ENCODE results near the gene MSANTD1. TPM values are rescaled to one million over a fixed set of nuclear protein-coding genes. Genes with fewer than 3 reads are reported as not detected.

Gene MSANTD1
- polyA plus RNA-seq, 1 donor from 2014 or later = 12.7 TPM

DNA sequence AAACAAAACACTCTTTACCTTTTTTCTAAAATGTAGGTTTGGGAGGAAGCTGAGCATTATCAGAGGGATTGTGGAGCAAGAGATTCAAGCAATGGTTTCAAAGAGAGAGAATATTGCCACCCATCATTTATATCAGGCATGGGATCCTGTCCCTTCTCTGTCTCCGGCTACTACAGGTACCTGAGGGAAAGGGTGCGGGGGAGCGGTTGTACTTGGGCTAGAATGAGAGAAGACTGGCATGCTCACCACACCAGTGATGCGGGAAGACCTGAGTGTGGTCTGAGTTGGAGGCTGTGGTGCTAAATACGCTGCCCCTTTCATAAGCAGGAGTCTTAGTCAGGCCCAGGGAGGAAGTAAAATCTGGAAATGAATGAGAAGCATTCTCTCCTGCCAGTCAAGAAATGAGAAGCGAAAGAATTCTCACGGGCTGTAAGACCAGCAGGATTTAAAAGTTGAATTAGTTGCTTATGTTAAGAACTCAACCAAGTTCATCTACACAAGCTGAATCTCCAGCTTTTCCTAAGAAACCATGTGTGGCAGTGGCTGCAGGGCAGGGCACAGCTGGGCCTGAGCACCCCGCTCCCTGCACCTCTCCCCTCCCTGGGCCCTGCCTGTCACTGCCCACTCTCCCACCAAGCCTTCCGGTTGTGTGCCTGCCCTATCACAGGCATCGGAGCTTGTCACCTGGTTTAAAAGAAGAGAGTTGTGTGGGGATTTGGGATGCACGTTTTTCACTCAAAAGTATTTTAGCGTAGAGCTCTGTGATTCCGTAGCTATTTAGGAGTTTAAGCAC is 24.8 kb upstream of the MSANTD1 start:
- no peaks in the 10 kb centered on the region for H3K9me3 ChIP-seq (ENCODE audit: low read length)
- TF ChIP-seq POLR2AphosphoS5 (IDR thresholded peaks at IDR 0.05) (no peak), SMC3 (conservative IDR thresholded peaks at IDR 0.05; ENCODE audit: poor library complexity) (no peak), EP300 (conservative IDR thresholded peaks at IDR 0.05; ENCODE audit: poor library complexity, severe bottlenecking) (no peak), MXI1 (conservative IDR thresholded peaks at IDR 0.05; ENCODE audit: poor library complexity, severe bottlenecking) (no peak), TAF1 (IDR thresholded peaks at IDR 0.05; ENCODE audit: low read depth) (no peak), EZH2 (IDR thresholded peaks at IDR 0.05; ENCODE audit: borderline replicate concordance, insufficient read depth, low read length, poor library complexity, severe bottlenecking) (no peak), RAD21 (conservative IDR thresholded peaks at IDR 0.05) (no peak), REST (IDR thresholded peaks at IDR 0.05; ENCODE audit: borderline replicate concordance) (no peak)
- TF ChIP-seq, protein P1, sequence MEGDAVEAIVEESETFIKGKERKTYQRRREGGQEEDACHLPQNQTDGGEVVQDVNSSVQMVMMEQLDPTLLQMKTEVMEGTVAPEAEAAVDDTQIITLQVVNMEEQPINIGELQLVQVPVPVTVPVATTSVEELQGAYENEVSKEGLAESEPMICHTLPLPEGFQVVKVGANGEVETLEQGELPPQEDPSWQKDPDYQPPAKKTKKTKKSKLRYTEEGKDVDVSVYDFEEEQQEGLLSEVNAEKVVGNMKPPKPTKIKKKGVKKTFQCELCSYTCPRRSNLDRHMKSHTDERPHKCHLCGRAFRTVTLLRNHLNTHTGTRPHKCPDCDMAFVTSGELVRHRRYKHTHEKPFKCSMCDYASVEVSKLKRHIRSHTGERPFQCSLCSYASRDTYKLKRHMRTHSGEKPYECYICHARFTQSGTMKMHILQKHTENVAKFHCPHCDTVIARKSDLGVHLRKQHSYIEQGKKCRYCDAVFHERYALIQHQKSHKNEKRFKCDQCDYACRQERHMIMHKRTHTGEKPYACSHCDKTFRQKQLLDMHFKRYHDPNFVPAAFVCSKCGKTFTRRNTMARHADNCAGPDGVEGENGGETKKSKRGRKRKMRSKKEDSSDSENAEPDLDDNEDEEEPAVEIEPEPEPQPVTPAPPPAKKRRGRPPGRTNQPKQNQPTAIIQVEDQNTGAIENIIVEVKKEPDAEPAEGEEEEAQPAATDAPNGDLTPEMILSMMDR (IDR thresholded peaks at IDR 0.05; ENCODE audit: poor library complexity, severe bottlenecking) = no peak
- H3K27me3 ChIP-seq (ENCODE audit: insufficient read depth, low read depth, low read length) = no peaks in the 10 kb centered on the region
- no peaks in the 10 kb centered on the region for H3K9me2 ChIP-seq (ENCODE audit: insufficient read depth, low read length)
- no peaks in the 10 kb centered on the region for H3K79me2 ChIP-seq (replicated peaks; ENCODE audit: insufficient read depth, low read length)
- H2AFZ ChIP-seq (ENCODE audit: low read depth, low read length) = no peak overlapping the region
- no peak overlapping the region for H3K27ac ChIP-seq (ENCODE audit: low read length)
- H4K20me1 ChIP-seq (ENCODE audit: insufficient read depth) = no peaks in the 10 kb centered on the region
- H3K4me2 ChIP-seq (ENCODE audit: low read length) = no peak overlapping the region
- no peak overlapping the region for H3K9ac ChIP-seq (ENCODE audit: low read length)
- H3K4me3 ChIP-seq (ENCODE audit: low read length) = no peak overlapping the region
- no peaks in the 10 kb centered on the region for H3F3A ChIP-seq (ENCODE audit: insufficient read depth, low read length, poor library complexity, severe bottlenecking)
- peaks cover 6% of the 10 kb centered on the region for H3K36me3 ChIP-seq (ENCODE audit: insufficient read depth, low read length)

DNA sequence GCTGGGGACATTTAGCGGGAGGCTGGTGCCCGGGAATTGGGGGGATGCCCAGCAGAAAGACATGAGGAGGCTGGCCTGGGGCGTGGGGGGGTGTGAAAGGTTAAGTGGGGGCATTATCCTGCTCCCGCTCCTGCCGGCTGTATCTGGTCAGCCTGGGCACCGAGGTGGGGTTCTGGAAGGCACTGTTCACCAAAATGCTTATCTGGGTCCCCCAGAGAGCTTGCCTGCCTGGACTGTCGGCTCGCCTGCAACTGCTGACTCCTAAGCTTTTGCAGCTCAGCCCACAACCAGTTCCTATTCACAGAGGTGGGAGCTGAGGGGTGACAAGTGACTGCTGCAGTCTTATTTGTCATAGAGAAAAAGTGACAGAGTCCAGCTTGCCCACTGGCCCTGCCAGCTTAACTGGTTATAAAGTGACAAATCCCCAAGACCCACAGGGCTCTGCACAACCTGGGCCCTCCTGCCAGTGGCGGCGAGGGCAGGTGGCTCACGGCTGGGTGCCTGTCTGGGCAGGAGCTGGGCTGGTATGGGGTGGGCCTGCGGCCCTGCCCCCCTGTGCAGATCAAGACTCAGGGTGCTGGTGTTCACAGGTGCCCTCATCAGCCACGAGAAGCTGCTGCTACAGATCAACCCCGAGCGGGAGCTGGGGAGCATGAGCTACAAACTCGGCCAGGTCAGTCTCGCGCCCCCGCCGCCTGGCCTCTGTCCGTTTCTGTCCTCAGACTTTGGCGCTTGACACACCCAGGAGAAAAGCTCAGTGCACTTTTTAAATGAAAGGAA is 23.7 kb upstream of the MSANTD1 start:
- Histone ChIP-seq H3K79me2 (replicated peaks; ENCODE audit: insufficient read depth, low read length) (no peaks in the 10 kb centered on the region), H3K27me3 (ENCODE audit: insufficient read depth, low read depth, low read length) (no peaks in the 10 kb centered on the region), H3K27ac (ENCODE audit: low read length) (no peak overlapping the region), H3K9me3 (ENCODE audit: low read length) (no peaks in the 10 kb centered on the region), H3K9me2 (ENCODE audit: insufficient read depth, low read length) (no peaks in the 10 kb centered on the region), H3K4me3 (ENCODE audit: low read length) (no peak overlapping the region), H3K36me3 (ENCODE audit: insufficient read depth, low read length) (peaks cover 9% of the 10 kb centered on the region), H3F3A (ENCODE audit: insufficient read depth, low read length, poor library complexity, severe bottlenecking) (no peaks in the 10 kb centered on the region), H4K20me1 (ENCODE audit: insufficient read depth) (no peaks in the 10 kb centered on the region), H3K4me2 (ENCODE audit: low read length) (no peak overlapping the region), H2AFZ (ENCODE audit: low read depth, low read length) (no peak overlapping the region), H3K9ac (ENCODE audit: low read length) (no peak overlapping the region)
- TF ChIP-seq EP300 (conservative IDR thresholded peaks at IDR 0.05; ENCODE audit: poor library complexity, severe bottlenecking) (no peak), MXI1 (conservative IDR thresholded peaks at IDR 0.05; ENCODE audit: poor library complexity, severe bottlenecking) (no peak), TAF1 (IDR thresholded peaks at IDR 0.05; ENCODE audit: low read depth) (no peak)
- TF ChIP-seq, protein P1 (IDR thresholded peaks at IDR 0.05; ENCODE audit: poor library complexity, severe bottlenecking) = no peak

All from neural cell (in vitro differentiated cells).